Stimulated activated CD4-positive, alpha-beta T cell treated with anti-CD3 and anti-CD28 coated beads, Interleukin-15, amount 100 ng/mL, for 1 hour (primary cell): Measurements from ENCODE around the gene C20orf141.
"Not testable (repeated sequence)": the region's sequence is repeated elsewhere in the genome, so short reads cannot be mapped to it uniquely, and the experiment has no call there.

Experiments used
- DNase-seq, 2 donors: peaks; one replicate each; pipeline ENCODE4 v3.0.0-alpha.2; 2020; ENCODE audit warnings: low read depth in 1 of 2, low spot score in 1 of 2

C20orf141 gene

GRCh38 chr20:2820084-2820895 is 5.5 kb downstream of the C20orf141 start:
- no peak for DNase-seq

DNA sequence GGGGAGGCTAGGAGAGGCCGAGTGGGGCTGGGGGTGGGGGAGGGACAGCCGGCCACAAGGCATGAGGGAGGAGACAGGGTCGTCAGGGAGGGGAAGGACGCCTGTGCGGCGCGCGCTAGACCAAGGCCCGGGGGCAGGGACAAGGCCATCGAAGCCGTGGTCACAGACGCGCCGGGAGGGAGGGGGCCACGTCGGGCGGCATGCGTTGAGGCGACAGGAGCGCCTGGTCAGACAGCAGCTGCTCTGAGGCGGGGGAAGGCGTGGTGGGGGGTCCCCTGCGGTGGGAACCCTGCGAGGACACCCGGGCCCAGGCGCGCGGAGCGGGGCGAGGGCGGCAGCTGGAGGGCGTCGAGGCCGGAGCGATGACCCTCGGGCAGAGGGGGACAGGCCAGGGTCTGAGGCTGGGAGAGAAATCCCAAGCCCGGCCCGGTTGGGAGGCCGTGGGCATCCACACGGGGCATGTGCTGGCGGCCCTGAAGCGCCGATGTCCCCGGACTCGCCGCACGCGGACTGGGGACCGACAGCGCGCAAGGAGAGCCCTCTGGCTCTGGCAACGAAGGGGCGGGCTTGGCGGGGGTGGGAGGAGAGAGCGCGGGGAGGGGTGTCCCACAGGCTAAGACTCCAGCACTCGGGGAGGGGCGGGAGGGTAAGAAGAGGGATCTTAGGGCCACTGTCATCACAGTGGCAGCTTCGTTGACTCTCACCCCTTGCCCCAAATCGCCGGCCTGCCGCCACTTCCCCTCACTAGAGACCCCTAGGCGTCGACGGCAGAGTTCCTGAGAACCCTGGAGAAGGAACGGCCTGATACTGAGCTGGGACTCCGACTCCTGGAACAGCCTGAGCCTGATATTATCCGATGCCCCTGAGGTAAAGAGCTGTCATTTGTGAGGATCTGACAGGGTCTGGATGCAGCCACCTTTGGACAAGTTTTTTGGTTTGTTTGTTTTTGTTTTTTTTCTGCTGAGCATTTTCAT is 6.4 kb downstream of the C20orf141 start:
- DNase-seq, result no peak

GRCh38 chr20:2822073-2822472 is 7.3 kb downstream of the C20orf141 start:
- DNase-seq, result no peak

GRCh38 chr20:2825761-2826160 is 11.0 kb downstream of the C20orf141 start:
- DNase-seq, result no peak

DNA sequence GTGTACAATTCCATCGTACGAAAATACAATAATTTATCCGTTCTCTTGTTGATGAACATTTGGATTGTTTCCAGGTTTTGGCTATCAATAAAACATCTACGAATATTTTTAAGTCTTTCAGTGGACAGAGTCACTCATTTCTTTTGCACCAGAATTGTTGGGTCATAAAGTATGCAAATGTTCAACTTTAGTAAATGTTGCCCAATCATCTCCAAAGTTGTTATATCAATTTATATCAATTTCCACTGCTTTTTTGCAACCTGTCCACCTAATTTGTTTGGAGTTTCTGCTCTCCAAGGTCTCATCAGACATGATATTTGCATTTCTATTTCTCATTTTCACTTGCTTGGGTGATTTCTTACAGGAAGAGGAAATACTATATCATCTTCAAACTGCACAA is 11.9 kb downstream of the C20orf141 start:
- no peak for DNase-seq

GRCh38 chr20:2829376-2829775 is 14.6 kb downstream of the C20orf141 start:
- DNase-seq, result no peak

DNA sequence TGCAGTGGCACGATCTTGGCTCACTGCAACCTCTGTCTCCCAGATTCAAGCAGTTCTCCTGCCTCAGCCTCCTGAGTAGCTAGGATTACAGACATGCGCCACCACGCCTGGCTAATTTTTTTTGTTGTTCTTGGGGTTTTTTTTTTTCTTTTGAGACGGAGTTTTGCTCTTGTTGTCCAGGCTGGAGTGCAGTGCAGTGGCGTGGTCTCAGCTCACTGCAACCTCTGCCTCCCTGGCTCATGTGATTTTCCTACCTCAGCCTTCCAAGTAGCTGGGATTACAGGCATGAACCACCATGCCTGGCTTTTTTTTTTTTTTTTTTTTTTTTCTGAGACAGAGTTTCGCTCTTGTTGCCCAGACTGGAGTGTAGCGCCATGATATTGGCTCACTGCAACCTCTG is 16.4 kb downstream of the C20orf141 start:
- DNase-seq, result not testable (repeated sequence)

- DNase-seq, result no peak
Observed at GRCh38 chr20:2833761-2834160, 19.0 kb downstream of the C20orf141 start.

DNA sequence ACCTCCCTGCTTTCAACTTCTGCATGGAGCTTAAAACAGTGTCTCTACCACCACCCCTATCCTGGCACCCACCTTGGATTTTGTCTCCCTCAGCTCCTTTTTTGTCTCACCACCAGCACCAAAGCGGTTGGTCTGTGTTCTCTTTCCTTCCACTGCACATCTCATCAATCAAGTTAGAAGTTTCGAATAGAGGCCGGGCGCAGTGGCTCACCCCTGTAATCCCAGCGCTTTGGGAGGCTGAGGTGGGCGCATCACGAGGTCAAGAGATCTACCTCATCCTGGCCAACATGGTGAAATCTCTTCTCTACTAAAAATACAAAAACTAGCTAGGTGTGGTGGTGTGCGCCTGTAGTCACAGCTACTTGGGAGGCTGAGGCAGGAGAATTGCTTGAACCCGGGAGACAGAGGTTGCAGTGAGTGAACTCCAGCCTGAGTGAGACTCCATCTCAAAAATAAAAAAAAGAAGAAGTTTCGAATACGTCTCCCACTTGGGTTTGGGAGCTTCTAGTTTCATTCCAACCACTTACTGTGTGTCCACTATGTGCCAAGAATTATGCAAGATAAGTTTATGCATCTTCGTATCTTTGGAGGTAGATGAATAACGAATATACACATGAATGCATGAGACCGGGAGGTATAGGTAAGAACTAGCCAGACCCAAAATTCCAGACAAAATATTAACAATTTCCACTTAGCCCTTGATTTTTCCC is 19.8 kb downstream of the C20orf141 start:
- DNase-seq, result no peak

GRCh38 chr20:2835331-2835796 is 20.6 kb downstream of the C20orf141 start:
- DNase-seq, result no peak

DNA sequence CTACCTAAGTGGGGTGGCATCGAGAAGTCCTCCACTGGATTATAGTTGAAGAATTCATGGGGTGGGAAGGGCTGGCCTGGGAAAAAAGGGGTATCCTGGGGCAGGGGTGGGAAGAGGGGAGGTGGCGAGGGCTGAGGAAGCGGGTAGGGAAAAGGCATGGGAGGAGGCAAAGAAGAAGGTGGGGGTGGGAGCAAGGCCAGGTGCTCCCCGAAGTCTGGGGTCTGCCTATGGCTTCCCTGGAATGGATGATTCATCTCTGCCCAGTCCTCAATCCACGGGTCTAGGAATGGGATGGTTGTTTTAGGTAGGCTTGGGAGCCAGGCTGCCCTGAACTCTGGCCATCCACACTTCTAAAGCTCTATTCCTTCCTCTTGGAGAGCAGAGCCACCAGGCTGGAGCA is 21.2 kb downstream of the C20orf141 start:
- no peak for DNase-seq

GRCh38 chr20:2837221-2837960 is 22.6 kb downstream of the C20orf141 start:
- no peak for DNase-seq

- no peak for DNase-seq
Observed at GRCh38 chr20:2838170-2838797, 23.5 kb downstream of the C20orf141 start.

- DNase-seq, result no peak
Observed at GRCh38 chr20:2838847-2839671, 24.3 kb downstream of the C20orf141 start.

GRCh38 chr20:2839732-2840137 is 24.9 kb downstream of the C20orf141 start:
- no peak for DNase-seq

GRCh38 chr20:2840138-2840966 is 25.6 kb downstream of the C20orf141 start, which contains the start of the genes PCED1A and VPS16:
Gene PCED1A, minus strand, starts transcription at chr20:2840655. Its CDS starts 743 bp downstream, at chr20:2839912.
Gene VPS16, plus strand, starts transcription at chr20:2840745. Its CDS starts 30 bp downstream, at chr20:2840775.
- peak; percentile 68 to 88 for DNase-seq

DNA sequence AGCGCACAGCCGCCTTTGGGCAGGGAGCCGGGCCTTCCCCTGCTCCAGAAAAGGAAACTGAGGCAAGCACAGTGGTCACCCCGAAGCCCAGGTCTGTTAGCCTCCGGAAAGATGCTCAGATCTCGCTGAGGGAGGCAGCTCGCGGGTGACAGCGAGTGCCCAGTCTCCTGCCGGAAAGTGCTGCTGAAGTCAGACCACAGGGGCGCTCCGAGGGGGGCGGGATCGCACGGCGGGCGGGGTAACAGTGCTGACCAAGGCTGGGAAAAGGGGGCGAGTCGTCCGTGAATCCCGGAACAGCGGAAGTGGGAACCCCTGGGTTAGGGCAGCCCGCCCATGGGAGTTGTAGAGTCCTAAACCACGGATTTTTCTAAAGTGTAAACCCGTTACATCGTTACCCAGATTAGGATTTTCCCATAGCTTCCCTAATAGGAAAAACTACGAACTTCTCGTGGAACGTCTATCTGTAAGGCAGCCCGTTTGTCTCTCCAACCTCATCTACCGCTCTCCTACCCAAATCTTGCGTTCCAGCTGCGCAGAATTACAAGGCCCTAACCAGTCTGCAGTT is 26.3 kb downstream of the C20orf141 start:
- no peak for DNase-seq

DNA sequence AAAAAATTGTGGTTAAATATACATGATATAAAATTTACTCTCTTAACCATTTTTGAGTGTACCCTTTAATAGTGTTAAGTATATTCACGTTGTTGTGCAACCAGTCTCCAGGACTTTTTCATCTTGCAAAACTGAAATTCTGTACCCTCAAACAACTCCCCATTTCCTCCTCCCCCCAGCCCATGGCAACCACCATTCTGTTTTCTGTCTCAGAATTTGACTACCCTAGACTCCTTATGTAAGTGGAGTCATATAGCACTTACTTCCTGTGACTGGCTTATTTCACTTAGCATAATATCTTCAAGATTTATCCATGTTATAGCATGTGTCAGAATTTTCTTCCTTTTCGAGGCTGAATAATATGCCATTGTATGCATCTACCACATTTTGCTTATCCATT is 30.8 kb downstream of the C20orf141 start:
- DNase-seq, result no peak
